Stimulated activated memory B cell treated with anti-CD40 and anti-IgM and Interleukin-4, amounts not matched to agents 10 μg/mL and 1 μg/mL and 100 μg/mL, for 72 hours (primary cell): ENCODE measurements around the gene GNRHR.
"Not testable (repeated sequence)": the region's sequence is repeated elsewhere in the genome, so short reads cannot be mapped to it uniquely, and the experiment has no call there.

Experiments used
- ATAC-seq: fragments of 150-1000 bp; cut with Tn5 transposase; 2 replicates; pipeline ENCODE4 v1.10.0; 2021
- H3K27ac Mint-ChIP-seq: one replicate; pipeline ENCODE4 v1.8.0; 2022; ENCODE audit warnings: mild to moderate bottlenecking, mixed read lengths
- H3K27me3 Mint-ChIP-seq: one replicate; pipeline ENCODE4 v1.8.0; 2022; ENCODE audit warnings: mixed read lengths
- H3K36me3 Mint-ChIP-seq: one replicate; pipeline ENCODE4 v1.8.0; 2022; ENCODE audit warnings: mixed read lengths
- H3K4me1 Mint-ChIP-seq: one replicate; pipeline ENCODE4 v1.8.0; 2022; ENCODE audit warnings: mixed read lengths
- H3K4me3 Mint-ChIP-seq: one replicate; pipeline ENCODE4 v1.8.0; 2022; ENCODE audit warnings: mild to moderate bottlenecking, moderate library complexity, mixed read lengths
- H3K9me3 Mint-ChIP-seq: one replicate; pipeline ENCODE4 v1.8.0; 2022; ENCODE audit warnings: mixed read lengths

GNRHR gene

DNA sequence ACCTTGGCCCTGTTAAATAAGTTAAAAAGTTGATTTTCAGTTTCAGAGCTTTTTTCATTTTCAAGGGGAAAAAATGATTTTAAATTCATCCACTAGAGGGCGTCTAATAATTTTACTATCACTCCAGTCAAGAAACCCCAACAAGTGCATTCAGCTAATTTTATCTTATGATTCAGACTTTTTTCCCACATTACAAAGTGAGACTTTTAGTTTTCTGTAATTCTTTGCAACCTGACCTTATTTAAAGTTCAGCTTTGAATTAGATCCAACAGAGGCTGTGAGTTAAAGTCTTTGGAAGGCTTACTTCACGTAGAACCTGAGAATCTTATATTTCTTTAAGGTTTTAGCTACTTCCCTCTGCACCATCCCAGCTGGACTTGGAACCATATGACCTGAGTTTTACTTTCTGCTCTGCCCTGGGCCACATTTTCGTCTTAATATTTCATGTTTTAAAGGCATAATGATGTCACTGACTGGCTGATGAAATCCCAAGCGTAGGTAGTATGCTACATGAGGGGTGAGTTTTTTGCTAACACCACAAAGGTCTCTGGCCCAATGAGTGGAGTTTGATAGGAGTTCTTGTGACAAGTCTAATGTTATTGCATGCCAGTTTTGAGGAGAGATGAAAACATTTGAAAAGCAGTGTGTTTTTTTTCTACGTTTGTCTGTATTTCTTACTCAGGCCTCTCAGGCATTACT, 7.2 kb downstream of the GNRHR start:
- H3K27me3 Mint-ChIP-seq, result no peaks in the 10 kb centered on the region
- H3K36me3 Mint-ChIP-seq, result peaks cover 3% of the 10 kb centered on the region
- no peak for ATAC-seq
- no peaks in the 10 kb centered on the region for H3K9me3 Mint-ChIP-seq
- no peaks in the 10 kb centered on the region for H3K4me1 Mint-ChIP-seq
- no peak overlapping the region for H3K4me3 Mint-ChIP-seq
- H3K27ac Mint-ChIP-seq, result no peak overlapping the region

DNA sequence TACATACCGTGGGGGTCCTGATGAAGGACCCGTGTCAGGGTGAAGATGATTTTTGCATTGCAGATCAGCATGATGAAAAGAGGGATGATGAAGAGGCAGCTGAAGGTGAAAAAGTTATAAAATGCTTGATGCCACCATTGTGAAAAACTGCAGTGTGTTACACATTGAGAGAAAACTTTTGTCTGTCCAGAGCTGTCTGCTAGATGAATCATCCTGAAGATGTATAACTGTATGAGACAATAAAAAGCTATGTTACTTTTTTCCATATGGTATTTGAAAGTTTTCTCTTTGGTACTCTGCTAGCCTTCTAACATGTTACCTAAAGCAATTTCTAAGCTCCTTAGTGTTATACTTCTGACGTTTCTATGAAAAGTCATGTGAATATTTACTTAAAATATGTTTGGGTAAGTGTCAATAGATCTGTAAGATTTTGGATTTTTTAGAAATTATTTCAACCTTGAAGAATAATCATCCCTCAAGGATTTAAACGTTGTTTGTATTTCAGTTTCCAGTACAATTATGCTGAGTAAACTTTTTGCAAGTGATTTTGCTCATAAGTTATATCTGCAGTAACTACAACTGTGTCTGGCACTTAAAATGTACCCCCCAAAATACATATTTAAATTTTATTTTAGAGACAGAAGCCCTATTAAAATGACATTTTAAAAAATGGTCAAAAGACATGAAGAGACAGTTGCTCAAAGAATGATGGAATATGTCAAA, 9.5 kb downstream of the GNRHR start:
- H3K4me1 Mint-ChIP-seq, result no peaks in the 10 kb centered on the region
- H3K4me3 Mint-ChIP-seq, result no peak overlapping the region
- H3K27me3 Mint-ChIP-seq, result no peaks in the 10 kb centered on the region
- peaks cover 7% of the 10 kb centered on the region for H3K36me3 Mint-ChIP-seq
- ATAC-seq, result no peak
- no peaks in the 10 kb centered on the region for H3K9me3 Mint-ChIP-seq
- H3K27ac Mint-ChIP-seq, result no peak overlapping the region

DNA sequence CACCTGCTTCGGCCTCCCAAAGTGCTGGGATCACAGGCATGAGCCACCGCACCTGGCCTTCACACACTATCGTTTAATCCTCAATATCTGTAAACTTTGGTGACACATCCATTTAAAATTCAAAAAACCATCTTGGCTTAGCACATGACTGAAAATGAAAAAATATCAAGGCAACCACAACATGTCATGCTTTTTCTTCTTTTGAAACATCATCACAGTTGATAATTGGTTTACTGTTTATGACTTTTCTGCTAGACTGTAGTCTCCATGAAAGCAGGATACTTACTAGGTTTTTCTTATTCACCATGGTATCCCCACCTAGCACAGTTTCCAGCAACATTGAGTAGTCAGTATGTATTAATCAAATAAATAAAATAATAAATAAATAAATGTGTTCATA, 11.0 kb downstream of the GNRHR start:
- peaks cover 7% of the 10 kb centered on the region for H3K36me3 Mint-ChIP-seq
- ATAC-seq, result no peak
- H3K9me3 Mint-ChIP-seq, result no peaks in the 10 kb centered on the region
- no peak overlapping the region for H3K4me3 Mint-ChIP-seq
- H3K27me3 Mint-ChIP-seq, result no peaks in the 10 kb centered on the region
- H3K4me1 Mint-ChIP-seq, result no peaks in the 10 kb centered on the region
- H3K27ac Mint-ChIP-seq, result no peak overlapping the region

DNA sequence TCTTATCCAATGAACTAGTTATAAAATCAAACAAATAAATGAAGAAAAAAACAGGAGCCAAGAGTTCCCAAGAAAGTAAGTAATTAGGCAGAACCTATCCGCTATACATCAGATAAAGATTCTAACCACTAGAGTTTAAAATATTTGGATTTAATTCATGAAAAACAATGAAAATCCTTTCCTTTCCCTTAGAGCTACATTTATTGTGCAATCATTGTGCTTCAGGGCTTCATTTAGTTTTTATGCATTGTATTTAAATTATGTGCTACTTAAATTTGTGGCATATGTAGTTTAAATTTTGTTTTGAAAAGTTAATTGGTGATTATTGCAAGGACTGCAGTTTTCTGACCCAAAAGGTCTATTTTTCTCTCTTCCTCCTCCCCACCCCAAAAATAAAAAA, 17.9 kb downstream of the GNRHR start:
- Mint-ChIP-seq H3K9me3 (no peaks in the 10 kb centered on the region), H3K27me3 (no peaks in the 10 kb centered on the region), H3K4me1 (no peaks in the 10 kb centered on the region), H3K36me3 (peaks cover 21% of the 10 kb centered on the region), H3K27ac (no peak overlapping the region), H3K4me3 (no peak overlapping the region)
- no peak for ATAC-seq

DNA sequence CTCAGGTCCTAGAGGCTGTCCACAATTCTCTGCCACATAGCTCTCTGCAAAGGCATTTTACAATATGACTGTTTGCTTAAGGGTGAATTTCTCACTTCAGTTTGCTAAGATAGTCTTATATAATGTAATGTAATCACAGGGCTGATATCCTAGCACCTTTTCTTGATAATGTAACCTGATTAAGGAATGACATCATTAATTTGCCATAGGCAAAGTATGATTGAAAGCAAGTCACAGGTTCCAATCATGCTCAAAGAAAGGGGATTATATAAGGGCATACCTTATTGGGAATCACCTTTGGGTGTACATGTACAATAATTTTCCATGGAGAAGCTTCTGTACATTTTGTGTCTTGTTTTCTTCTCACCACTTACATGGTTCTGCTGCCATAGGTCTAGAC, 18.9 kb downstream of the GNRHR start:
- H3K9me3 Mint-ChIP-seq, result no peaks in the 10 kb centered on the region
- H3K27ac Mint-ChIP-seq, result no peak overlapping the region
- no peaks in the 10 kb centered on the region for H3K4me1 Mint-ChIP-seq
- H3K4me3 Mint-ChIP-seq, result no peak overlapping the region
- no peaks in the 10 kb centered on the region for H3K27me3 Mint-ChIP-seq
- H3K36me3 Mint-ChIP-seq, result peaks cover 30% of the 10 kb centered on the region
- no peak for ATAC-seq

DNA sequence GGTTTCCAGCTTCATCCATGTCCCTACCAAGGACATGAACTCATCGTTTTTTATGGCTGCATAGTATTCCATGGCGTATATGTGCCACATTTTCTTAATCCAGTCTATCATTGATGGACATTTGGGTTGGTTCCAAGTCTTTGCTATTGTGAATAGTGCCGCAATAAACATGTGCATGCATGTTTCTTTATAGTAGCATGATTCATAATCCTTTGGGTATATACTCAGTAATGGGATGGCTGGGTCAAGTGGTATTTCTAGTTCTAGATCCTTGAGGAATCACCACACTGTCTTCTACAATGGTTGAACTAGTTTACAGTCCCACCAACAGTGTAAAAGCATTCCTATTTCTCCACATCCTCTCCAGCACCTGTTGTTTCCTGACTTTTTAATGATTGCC, 23.7 kb downstream of the GNRHR start:
- H3K36me3 Mint-ChIP-seq, result peaks cover 49% of the 10 kb centered on the region
- H3K4me3 Mint-ChIP-seq, H3K9me3 Mint-ChIP-seq, H3K4me1 Mint-ChIP-seq, H3K27ac Mint-ChIP-seq, H3K27me3 Mint-ChIP-seq, ATAC-seq: not testable (repeated sequence)

DNA sequence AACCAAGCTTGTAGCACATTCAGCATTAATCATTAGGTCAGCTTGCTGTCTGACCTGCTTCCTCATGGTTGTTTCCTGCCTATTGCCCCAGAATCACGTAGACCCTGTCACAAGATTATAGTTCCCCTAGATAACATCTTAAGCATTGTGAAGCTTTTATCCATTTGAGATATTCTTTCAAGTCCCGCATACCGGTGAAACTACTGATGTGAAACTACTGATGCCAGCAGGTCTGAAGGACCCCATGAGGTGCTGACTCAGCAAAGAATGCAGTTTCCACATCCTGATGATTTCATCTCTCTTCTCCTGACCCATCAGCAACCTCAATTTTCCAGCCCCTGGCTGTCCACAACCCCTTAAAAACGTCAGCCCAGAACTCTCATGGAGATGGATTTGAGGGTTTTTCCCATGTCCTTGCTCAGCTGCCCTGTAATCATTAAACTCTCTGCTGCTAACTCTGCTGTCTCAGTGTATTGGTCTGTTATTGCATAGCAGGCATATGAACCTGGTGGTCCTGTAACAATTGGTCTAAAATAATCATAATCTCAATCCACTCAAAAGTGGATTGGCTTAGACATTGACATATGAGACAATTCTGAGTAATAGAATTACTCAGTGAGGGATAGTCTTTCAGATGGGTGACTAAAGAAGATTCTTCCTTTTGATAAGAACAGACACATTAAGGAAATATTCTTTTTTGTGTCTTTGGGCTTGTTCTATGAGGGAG, 26.9 kb downstream of the GNRHR start:
- no peak overlapping the region for H3K27ac Mint-ChIP-seq
- H3K4me3 Mint-ChIP-seq, result no peak overlapping the region
- no peak for ATAC-seq
- no peaks in the 10 kb centered on the region for H3K9me3 Mint-ChIP-seq
- H3K36me3 Mint-ChIP-seq, result peaks cover 39% of the 10 kb centered on the region
- H3K27me3 Mint-ChIP-seq, result no peaks in the 10 kb centered on the region
- no peaks in the 10 kb centered on the region for H3K4me1 Mint-ChIP-seq

DNA sequence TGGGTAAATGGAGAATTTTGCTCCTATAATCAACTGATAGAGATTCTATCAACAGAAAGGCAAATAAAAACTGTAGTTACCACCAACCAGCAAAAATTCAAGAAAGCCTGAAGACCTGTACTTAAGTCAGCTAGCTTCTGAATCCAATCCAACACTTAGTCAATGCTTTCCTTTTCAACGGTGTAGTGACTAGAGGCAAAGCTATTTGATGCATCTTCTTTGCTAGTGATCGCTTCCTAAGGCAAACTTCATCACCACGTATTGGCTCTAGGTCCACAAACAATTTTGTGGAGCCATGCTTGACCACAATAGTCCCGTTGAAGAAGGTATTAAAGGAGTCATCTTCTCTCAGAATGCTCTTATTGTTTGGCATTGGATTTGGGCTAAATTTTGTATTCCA, 28.2 kb downstream of the GNRHR start:
- no peak overlapping the region for H3K4me3 Mint-ChIP-seq
- H3K9me3 Mint-ChIP-seq, result no peaks in the 10 kb centered on the region
- H3K4me1 Mint-ChIP-seq, result no peaks in the 10 kb centered on the region
- H3K27ac Mint-ChIP-seq, result no peak overlapping the region
- peaks cover 34% of the 10 kb centered on the region for H3K36me3 Mint-ChIP-seq
- ATAC-seq, result no peak
- no peaks in the 10 kb centered on the region for H3K27me3 Mint-ChIP-seq

DNA sequence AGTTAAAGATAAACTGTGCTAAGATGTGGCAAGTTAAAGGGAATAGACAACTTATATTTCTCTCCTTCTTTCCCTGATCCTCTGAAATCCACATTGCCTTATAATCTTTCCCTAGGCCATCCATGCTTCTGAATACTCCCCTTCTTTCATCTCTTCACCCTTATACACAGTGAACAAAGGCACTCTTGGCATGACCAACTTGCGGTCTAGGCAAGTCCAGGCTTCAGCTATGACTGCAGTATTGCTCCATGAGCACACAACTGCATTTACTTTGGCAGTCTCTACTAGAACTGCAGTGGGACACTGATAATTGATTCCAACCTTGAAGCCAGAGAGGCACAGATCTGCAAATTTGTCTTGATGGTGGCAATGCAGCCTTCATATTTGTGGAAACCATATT, 29.1 kb downstream of the GNRHR start:
- no peak for ATAC-seq
- no peaks in the 10 kb centered on the region for H3K27me3 Mint-ChIP-seq
- H3K4me1 Mint-ChIP-seq, result no peaks in the 10 kb centered on the region
- H3K9me3 Mint-ChIP-seq, result no peaks in the 10 kb centered on the region
- peaks cover 31% of the 10 kb centered on the region for H3K36me3 Mint-ChIP-seq
- H3K4me3 Mint-ChIP-seq, result no peak overlapping the region
- no peak overlapping the region for H3K27ac Mint-ChIP-seq

DNA sequence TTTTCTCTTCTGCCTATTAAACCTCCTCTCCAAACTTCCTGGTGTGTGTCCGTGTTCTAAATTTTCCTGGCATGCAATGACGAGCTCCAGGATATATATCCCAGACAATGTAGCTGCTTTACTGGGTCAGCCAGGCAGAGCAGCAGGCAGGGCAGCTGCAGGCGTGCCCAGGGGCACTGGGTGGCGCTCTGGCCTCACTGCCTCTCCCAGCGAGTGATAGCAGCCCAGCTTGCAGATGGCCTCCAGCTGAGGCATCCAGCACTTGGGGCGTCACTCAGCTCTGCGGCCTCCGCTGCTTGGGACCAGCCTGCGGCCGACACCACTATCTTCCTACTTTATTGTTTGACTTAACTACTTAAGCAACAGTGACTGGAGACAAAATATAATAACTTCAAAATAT, 30.2 kb downstream of the GNRHR start:
- Mint-ChIP-seq H3K4me1 (no peaks in the 10 kb centered on the region), H3K27me3 (no peaks in the 10 kb centered on the region), H3K27ac (no peak overlapping the region), H3K9me3 (no peaks in the 10 kb centered on the region), H3K4me3 (no peak overlapping the region), H3K36me3 (peaks cover 21% of the 10 kb centered on the region)
- ATAC-seq, result no peak

DNA sequence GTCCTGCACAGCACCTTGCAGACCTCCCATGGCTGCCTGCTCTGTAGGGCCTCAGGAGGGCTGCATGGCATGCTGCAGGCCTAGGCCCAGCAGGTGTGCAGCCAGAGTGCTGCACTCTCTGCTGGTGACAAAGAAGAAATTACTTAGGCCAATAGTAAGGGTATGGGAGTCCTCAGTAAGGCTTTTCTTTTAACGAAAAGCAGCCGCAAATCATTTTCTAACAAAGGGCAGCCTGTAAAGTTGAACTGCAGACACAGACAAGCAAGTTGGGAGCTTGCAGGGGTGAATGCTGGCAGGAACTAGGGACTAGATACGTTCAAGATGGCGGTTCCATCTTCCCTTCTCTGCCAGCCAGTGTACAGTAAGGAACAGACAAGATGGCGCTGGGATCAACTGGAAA, 30.8 kb downstream of the GNRHR start:
- H3K36me3 Mint-ChIP-seq, result peaks cover 15% of the 10 kb centered on the region

DNA sequence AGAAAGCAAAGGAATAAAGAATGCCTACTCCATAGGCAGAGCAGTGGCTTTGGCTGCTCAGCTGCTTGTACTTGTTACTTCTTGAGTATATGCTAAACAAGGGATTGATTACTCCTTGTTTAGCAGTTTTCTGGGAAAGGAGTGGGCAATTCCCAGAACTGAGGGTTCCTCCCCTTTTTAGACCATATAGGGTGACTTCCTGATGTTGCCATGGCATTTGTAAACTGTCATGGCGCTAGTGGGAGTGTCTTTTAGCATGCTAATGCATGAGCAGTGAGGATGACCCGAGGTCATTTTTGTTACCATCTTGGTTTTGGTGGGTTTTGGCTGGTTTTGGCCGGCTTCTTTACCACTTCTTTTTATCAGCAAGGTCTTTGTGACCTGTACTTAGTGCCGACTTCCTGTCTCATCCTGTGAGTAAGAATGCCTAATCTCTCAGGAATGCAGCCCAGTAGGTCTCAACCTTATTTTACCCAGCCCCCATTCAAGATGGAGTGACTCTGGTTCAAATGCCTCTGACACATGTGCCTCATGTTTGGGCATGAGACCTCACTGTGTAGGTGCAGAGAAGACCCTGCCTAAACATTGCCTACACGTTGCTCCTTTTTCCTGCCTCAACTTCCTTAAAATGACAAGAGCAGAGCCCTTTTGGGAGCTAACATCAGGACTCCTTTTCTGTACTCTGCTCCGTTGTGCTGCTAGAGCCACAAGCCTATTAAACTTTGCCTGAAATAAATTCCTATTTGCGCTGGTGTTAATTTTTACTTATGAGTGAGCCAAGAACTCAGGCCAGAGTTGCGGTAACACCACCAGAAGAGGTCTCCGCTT, 32.2 kb downstream of the GNRHR start:
- no peaks in the 10 kb centered on the region for H3K4me1 Mint-ChIP-seq
- H3K36me3 Mint-ChIP-seq, result peaks cover 16% of the 10 kb centered on the region
- ATAC-seq, result no peak
- no peaks in the 10 kb centered on the region for H3K9me3 Mint-ChIP-seq
- no peak overlapping the region for H3K27ac Mint-ChIP-seq
- H3K27me3 Mint-ChIP-seq, result no peaks in the 10 kb centered on the region
- no peak overlapping the region for H3K4me3 Mint-ChIP-seq

More for the DNA sequence above, 30.8 kb downstream of the GNRHR start:
- H3K4me3 Mint-ChIP-seq, result no peak overlapping the region
- no peak for ATAC-seq
- no peaks in the 10 kb centered on the region for H3K27me3 Mint-ChIP-seq
- H3K27ac Mint-ChIP-seq, result no peak overlapping the region
- H3K9me3 Mint-ChIP-seq, result no peaks in the 10 kb centered on the region
- no peaks in the 10 kb centered on the region for H3K4me1 Mint-ChIP-seq

DNA sequence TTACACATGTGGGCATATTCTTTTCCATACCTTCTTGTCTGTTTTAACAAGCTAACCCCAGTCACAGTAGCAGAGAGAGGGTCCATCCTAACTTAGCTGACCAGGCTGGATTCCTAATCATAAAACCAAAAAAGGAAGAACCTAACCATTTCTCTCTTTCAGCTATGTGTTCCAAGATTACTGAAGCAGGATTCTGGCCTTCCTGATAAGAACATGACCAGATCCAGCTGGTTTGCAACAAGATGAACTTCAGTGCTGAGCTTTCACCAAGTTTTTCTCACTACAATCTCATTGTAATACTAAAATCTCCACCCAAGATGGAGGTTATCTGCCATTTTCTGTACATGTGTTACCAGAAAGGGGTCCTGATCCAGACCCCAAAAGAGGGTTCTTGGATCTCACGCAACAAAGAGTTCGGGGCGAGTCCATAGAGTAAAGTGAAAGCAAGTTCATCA, 32.8 kb downstream of the GNRHR start:
- no peaks in the 10 kb centered on the region for H3K4me1 Mint-ChIP-seq
- no peaks in the 10 kb centered on the region for H3K27me3 Mint-ChIP-seq
- peaks cover 20% of the 10 kb centered on the region for H3K36me3 Mint-ChIP-seq
- H3K9me3 Mint-ChIP-seq, result no peaks in the 10 kb centered on the region
- no peak overlapping the region for H3K27ac Mint-ChIP-seq
- no peak overlapping the region for H3K4me3 Mint-ChIP-seq
- ATAC-seq, result no peak

DNA sequence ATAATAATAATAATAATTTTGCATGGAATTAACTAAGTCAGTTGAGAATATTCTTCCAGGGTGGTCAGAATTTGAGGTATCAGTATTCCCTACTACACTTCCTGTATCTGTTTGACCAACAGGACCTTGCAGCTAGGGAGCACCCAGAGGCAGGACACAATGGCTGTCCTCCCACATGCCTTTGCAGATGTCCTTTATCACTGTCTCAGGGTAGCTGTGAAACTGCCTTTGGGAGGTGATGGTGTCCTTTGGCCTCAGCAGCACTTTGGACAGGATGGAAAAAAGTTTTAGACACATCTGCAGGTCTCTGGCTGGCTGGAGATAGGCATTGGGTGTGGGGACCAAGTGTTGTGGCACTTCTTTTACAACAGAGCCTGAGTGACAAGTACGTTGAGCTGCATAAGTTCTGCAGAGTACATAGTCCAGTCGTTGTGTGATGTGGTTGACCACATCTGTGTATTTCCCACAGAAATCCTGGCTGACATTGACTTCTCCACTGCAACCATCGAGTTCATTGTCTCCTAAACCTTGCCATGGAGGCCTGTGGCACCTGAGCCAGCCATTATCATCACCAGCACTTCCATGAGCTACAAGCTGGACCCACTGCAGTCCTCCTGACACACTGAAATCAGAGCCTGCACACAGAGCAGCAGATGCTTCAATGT, 34.1 kb downstream of the GNRHR start:
- H3K27ac Mint-ChIP-seq, result no peak overlapping the region
- peaks cover 20% of the 10 kb centered on the region for H3K36me3 Mint-ChIP-seq
- no peaks in the 10 kb centered on the region for H3K4me1 Mint-ChIP-seq
- no peak for ATAC-seq
- H3K9me3 Mint-ChIP-seq, result no peaks in the 10 kb centered on the region
- no peak overlapping the region for H3K4me3 Mint-ChIP-seq
- no peaks in the 10 kb centered on the region for H3K27me3 Mint-ChIP-seq

DNA sequence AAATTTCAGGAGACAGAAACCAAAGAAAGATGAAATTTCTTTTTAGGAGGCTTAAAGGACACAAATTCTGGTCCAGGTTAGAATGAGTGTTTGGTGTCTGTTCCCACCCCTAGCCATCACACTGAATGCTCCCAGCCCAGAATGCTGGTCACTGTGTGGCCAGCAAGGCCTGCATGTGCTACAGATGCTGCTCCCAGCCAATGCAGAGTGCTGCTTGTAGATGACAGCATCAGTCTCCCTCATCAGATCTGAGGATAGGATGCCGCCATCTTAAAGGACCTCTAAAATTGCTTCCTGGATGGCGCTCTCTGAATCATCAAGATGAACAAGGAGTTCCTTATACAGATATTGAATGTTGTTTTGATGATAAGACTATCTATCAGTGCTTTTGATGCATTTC, 35.3 kb downstream of the GNRHR start:
- H3K4me3 Mint-ChIP-seq, result no peak overlapping the region
- H3K36me3 Mint-ChIP-seq, result peaks cover 20% of the 10 kb centered on the region
- no peaks in the 10 kb centered on the region for H3K27me3 Mint-ChIP-seq
- H3K27ac Mint-ChIP-seq, result no peak overlapping the region
- H3K9me3 Mint-ChIP-seq, result no peaks in the 10 kb centered on the region
- H3K4me1 Mint-ChIP-seq, result peaks cover 11% of the 10 kb centered on the region
- no peak for ATAC-seq
